Medulla oblongata (tissue), 1 donor: ENCODE data around the gene PHF12.

Source experiments
- DNase-seq: peaks from one replicate; pipeline ENCODE4 v3.0.0-alpha.2; 2015; ENCODE audit errors: extremely low spot score

PHF12 gene

GRCh38 chr17:28951428-28951990 is at the start of gene PHF12:
Gene PHF12 (minus strand): TSS chr17:28951518. CDS start chr17:28950960, 558 bp downstream.
- peak; percentile 100 for DNase-seq

- no peak for DNase-seq
Measured at GRCh38 chr17:29000973-29001372, 49.7 kb upstream of the PHF12 start.

- no peak for DNase-seq
Measured at GRCh38 chr17:28999206-28999605, 47.9 kb upstream of the PHF12 start.

GRCh38 chr17:28997806-28998205 is 46.5 kb upstream of the PHF12 start:
- DNase-seq: no peak

- DNase-seq: no peak
Measured at GRCh38 chr17:28996554-28997096, 45.3 kb upstream of the PHF12 start.

DNA sequence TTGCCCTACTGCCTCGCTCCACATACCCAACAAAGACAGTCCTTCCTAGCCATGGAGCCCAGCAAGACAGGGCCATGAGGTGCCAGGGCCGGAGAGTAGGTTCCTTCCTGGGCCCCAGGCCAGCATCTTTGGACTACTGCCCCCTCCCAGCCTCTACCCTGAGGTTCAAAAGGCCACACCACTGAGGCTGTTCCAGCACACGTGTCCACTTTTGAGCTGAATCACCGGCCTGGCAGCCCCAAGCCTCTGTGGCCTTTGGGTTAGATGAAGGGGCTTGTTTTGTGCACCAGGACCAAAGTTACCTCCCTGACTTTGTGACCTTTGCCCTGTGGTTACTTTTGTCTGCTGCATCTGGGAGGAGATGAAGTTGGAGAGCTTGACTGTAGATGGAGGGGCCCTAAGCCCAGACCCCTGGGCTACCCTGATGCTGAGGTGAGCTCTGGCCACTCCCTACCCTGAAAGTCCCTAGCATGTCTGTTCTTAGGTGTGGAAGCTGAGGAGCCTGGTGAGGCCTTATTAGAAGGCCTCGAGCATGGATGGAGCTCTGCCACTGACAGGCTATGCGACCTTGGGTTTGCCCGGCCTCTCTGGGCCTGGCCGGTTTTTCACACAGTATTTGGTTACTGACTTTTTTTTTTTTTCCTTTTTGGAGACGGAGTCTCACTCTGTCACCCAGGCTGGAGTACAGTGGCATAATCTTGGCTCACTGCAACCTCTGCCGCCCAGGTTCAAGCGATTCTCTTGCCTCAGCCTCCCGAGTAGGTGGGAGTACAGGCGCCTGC is 42.5 kb upstream of the PHF12 start:
- no peak for DNase-seq

DNA sequence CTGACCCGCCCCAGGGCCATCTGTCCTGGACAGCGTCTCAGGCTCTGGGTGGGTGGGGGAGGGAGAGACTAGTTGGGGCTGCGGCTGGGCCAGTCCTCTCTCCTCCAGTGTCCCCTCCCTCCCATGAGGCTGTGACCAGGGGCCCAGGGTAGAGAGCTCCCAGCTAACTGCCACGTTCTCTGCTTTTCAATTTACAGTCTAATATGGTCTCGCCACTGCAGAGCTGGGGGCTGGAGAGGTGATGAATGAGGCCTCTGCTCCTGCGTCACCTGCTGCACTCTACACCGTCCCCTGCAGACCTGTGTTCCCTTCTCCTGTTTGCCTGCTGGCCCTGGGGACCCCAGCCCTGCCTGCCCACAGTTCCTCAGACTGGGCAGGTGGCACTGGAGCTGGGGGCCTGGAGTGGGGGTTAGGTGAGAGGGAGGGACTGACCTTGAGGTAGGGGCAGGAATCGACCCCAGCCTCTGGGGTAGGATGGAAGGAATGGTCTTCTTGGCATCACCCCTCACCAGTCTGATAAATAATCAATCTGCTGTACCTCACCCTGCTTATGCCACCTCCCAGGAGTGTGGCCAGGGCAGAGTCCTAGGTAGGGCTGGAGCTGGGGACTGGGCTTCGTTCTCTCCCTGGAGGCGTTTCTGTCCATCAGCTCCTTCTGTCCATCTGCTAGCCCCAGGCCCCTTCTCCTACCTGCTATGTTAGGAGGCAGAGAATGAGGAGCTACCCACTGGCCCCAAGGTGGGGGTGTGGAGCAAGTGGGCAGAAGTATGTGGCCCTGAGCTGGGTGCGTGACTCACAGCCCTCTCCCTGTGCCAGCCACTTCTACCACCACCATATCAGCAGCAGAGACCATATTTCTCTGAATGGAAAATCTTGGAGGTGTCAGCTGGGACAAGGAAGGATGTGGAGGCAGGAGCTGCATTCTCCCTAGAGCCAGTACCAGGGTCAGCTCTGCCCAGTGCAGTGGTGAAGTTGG is 41.6 kb upstream of the PHF12 start:
- no peak for DNase-seq

DNA sequence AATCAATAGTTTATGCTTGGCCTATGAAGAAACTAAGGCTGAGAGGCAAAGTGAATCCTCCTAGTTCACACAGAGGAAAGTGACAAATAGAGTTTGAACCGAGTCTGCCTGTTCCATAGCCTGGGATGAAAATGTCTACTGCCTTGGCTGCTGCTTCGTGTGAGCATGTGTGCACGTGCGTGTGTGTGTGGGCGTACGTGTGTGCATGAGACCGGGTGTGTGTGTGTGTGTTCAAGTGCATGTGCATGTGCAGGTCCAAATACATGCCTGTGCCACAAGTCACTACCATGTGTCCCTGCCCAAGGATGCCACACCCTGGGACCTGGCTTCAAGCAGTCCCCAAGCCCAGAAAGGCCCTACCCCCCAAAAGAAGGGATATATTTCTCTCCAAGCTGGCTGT is 40.9 kb upstream of the PHF12 start:
- no peak for DNase-seq

- no peak for DNase-seq
Measured at GRCh38 chr17:28991779-28992178, 40.5 kb upstream of the PHF12 start.

DNA sequence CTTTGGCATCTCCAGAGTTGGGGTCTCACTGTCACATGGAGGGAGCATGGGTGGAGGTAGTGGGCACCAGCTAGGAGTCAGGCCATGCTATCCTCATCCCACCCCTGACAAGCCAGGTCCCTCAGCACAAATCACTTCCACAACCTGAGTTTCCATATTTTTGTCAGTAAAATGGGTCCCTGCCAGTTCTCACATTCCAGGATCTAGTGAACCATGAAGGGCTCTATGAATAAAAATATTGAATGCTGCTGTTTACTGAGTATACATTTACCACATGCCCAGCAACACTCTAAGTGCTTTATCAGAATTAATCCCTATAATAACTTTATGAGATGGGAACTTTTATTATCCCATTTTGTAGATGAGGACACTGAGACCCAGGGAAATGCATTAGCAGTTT is 37.7 kb upstream of the PHF12 start:
- no peak for DNase-seq

DNA sequence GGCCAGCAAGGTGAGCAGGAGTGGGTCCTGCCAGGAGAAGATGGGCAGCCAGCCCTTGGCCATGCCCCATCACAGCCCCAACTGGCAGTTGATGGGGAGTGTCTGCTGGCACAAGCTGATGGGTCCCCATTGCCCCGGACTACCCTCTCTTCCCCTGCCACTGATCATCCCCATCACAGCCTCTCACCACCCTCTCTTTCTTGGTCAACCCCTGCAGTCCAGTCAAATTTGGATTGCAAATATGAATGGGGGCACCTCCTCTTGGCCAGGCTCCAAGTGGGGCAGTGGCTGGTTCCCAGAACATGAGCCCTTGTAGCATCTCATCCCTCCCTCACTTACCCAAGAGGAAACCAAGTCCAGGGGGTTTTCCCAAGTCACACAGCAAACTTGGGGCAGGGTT is 37.2 kb upstream of the PHF12 start:
- DNase-seq: no peak

DNA sequence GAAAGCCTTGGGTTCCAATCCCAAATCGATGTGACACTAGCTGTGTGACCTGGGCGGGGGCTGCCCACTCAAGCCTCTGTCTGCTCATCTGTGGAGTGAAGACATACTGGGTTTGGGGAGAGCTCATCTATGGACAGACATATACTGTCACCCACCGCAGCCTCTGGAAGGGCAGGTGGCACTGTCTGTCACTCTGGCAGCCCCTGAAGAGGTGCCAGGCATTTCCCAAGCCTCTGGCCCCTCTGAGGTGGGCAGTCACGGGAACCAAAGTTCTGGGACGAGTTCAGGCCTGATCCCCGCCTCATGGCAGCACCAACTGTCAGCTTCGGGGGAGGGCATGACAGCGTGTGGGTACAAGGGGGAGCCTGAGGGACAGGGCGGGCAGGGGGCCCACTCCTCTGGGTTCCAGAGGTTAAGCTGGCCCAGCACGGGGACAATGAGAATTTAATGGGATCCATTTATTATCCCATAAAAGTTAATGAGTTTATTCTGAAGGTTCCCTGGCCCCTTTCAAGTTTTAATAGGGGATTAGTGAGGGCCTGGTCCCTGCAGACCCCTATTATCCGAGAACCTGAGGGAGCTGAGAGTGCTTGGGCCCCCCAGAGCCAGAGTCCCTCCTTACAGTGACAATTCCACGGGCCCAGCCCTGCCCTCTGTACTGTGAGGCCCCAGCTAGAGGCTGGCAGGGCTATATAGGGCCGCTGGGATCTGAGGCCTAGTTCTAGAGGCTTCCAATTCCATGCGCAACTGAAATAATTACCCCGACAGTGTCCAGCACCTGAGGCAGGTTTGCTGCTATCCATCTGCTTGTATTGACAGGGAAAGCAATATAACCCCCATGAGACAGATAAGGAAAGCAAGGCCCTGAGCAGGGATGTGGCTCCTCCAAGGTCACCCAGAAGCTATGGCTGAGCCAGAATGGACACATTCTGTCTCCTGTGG is 35.7 kb upstream of the PHF12 start:
- DNase-seq: no peak

- DNase-seq: no peak
Measured at GRCh38 chr17:28985950-28986713, 34.8 kb upstream of the PHF12 start.

GRCh38 chr17:28983286-28984230 is 32.2 kb upstream of the PHF12 start:
- no peak for DNase-seq

DNA sequence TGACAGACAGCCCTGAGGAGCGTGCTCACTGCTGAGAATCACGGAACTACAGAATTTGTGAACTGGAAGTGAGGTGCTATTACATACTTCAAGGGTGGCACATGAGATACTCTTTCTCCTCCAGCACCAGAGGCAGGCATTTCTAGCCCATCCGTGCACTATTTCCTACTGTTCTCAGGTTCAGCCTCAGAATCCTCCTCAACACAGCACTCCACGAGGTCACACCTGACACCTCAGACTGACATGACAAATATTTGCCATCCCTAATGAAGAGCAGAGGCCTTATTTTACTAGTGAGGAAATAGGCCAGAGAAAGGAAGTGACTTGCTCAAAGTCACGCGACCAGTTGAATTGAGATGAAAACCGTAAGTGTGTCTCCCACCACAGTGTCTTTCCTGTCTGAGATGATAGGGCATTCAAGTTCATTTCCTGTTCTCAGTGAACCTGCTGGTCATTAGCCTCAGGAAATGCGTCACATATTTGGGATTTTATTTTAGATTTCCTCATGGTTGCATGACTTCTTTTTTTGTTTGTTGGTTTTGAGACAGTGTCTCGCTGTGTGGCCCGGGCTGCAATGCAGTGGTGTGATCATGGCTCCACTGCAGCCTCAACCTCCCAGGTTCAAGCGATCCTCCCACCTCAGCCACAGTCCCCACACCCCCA is 30.9 kb upstream of the PHF12 start:
- no peak for DNase-seq

- DNase-seq: no peak
Measured at GRCh38 chr17:28978356-28978964, 27.1 kb upstream of the PHF12 start.

DNA sequence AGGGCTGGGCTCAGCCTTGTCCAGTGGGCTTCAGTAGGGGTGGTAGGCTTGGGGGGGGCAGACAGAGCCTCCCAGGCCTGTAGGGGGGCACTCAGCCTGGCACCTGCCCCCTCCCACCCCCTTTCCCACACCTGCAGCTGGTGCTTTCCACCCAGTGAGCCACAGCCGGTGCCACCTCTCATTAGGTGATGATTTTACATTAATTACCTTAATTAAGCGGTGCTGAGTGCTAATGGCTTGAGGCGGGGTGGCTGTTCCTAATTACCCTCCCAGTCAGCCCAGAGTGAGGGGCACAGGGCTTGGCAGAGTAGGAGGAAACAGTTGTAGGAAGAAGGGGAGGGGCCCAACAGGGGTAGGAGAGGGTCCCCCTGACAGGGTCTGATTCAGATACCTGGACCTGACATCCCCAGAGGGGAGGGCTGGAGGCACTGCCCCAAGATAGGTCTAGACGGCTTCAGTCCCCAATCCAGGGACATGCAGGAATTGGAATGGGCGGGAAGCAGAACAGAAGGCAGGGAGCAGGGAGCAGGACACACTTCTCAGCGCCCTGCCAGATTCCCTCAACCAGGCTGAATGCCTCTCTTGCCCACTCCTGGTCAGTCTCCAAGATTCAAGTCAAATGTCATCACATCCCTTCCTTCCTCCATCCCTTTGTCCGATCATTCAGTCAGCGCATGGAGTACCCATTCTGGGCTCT is 26.5 kb upstream of the PHF12 start:
- no peak for DNase-seq
